ENCODE results near the gene RGS9BP. TPM values are rescaled to one million over a fixed set of nuclear protein-coding genes. Genes with fewer than 3 reads are reported as not detected.

Gene RGS9BP
- total and polyA plus RNA-seq, 2 of the 13 experiments (the other 11 are each of a cell fraction or from before 2014, with no cell fraction given) = 0.01 TPM; not detected in 1

GRCh38 chr19:32674931-32675719, 523 bp upstream of the RGS9BP start, which contains the start of gene ANKRD27 (continued):
- no peak for TF ChIP-seq BCLAF1 (IDR thresholded peaks at IDR 0.05)
- TF ChIP-seq PAXIP1 (CRISPR knock-in tag; conservative IDR thresholded peaks at IDR 0.05) = no peak; the same call in 1 of the 2 replicates
- no peak for TF ChIP-seq CBX5 (CRISPR knock-in tag; IDR thresholded peaks at IDR 0.05; ENCODE audit: borderline replicate concordance)
- no peak for TF ChIP-seq SNRNP70 (IDR thresholded peaks at IDR 0.05; ENCODE audit: low read depth, low read length)
- no peak; the same call in 1 of the 2 replicates for TF ChIP-seq ZNF770 (CRISPR knock-in tag; IDR thresholded peaks at IDR 0.05)
- no peak for TF ChIP-seq BATF2 (CRISPR knock-in tag; IDR thresholded peaks at IDR 0.05)
- TF ChIP-seq TBX2 (CRISPR knock-in tag; IDR thresholded peaks at IDR 0.05; ENCODE audit: borderline replicate concordance) = no peak; the same call in 1 of the 2 replicates
- no peak; the same call in 1 of the 2 replicates for TF ChIP-seq HOXD1 (CRISPR knock-in tag; IDR thresholded peaks at IDR 0.05)
- 0 out of 2 replicates have a peak, but pooled peaks have one; percentile 50 for TF ChIP-seq ZNF280D (CRISPR knock-in tag; IDR thresholded peaks at IDR 0.05)
- TF ChIP-seq HIVEP1 (CRISPR knock-in tag; IDR thresholded peaks at IDR 0.05) = peak; percentile 64; the same call in 1 of the 2 replicates
- no peak for TF ChIP-seq ATF3 (CRISPR knock-in tag; IDR thresholded peaks at IDR 0.05)
- no peak for TF ChIP-seq ZFP1 (CRISPR knock-in tag; IDR thresholded peaks at IDR 0.05)
- no peak for TF ChIP-seq TEAD3 (CRISPR knock-in tag; optimal IDR thresholded peaks at IDR 0.05; ENCODE audit: borderline replicate concordance)
- TF ChIP-seq XBP1 (CRISPR knock-in tag; IDR thresholded peaks at IDR 0.05) = no peak
- no peak for TF ChIP-seq SMARCC2 (IDR thresholded peaks at IDR 0.05)

All from HepG2 (cell line).